ENCODE measurements around the gene PYGB.

PYGB gene

GRCh38 chr20:25247956-25248785 lies at the start of gene PYGB:
Gene PYGB (plus strand): TSS chr20:25248085. CDS start chr20:25248179, 94 bp downstream.
- DNase-seq (ENCODE audit: extremely low spot score, insufficient read length, low read depth) (peak; percentile 85), FAIRE-seq (peak; percentile 78)

- no peak for FAIRE-seq
- DNase-seq (ENCODE audit: extremely low spot score, insufficient read length, low read depth) = no peak
Observed at GRCh38 chr20:25198663-25199383, 49.1 kb upstream of the PYGB start.

GRCh38 chr20:25199473-25200260 lies 48.2 kb upstream of the PYGB start:
- no peak for DNase-seq (ENCODE audit: extremely low spot score, insufficient read length, low read depth)
- FAIRE-seq = no peak

- DNase-seq (ENCODE audit: extremely low spot score, insufficient read length, low read depth) = no peak
- peak; percentile 52 for FAIRE-seq
Observed at GRCh38 chr20:25203089-25203488, 44.8 kb upstream of the PYGB start.

GRCh38 chr20:25203871-25204320 lies 44.0 kb upstream of the PYGB start:
- FAIRE-seq = no peak
- no peak for DNase-seq (ENCODE audit: extremely low spot score, insufficient read length, low read depth)

GRCh38 chr20:25204550-25205276 lies 43.2 kb upstream of the PYGB start:
- DNase-seq (ENCODE audit: extremely low spot score, insufficient read length, low read depth) (no peak), FAIRE-seq (no peak)

- FAIRE-seq = no peak
- DNase-seq (ENCODE audit: extremely low spot score, insufficient read length, low read depth) = no peak
Observed at GRCh38 chr20:25205277-25206062, 42.4 kb upstream of the PYGB start.

GRCh38 chr20:25206063-25206403 lies 41.9 kb upstream of the PYGB start:
- DNase-seq (ENCODE audit: extremely low spot score, insufficient read length, low read depth) (no peak), FAIRE-seq (no peak)

- DNase-seq (ENCODE audit: extremely low spot score, insufficient read length, low read depth) (no peak), FAIRE-seq (no peak)
Observed at GRCh38 chr20:25206548-25206947, 41.3 kb upstream of the PYGB start.

GRCh38 chr20:25207149-25207959 lies 40.5 kb upstream of the PYGB start:
- FAIRE-seq (no peak), DNase-seq (ENCODE audit: extremely low spot score, insufficient read length, low read depth) (no peak)

GRCh38 chr20:25207960-25208534 lies 39.8 kb upstream of the PYGB start:
- no peak for FAIRE-seq

GRCh38 chr20:25209400-25209799 lies 38.5 kb upstream of the PYGB start:
- FAIRE-seq = no peak

More at GRCh38 chr20:25207960-25208534, 39.8 kb upstream of the PYGB start:
- no peak for DNase-seq (ENCODE audit: extremely low spot score, insufficient read length, low read depth)

GRCh38 chr20:25209911-25210310 lies 38.0 kb upstream of the PYGB start:
- DNase-seq (ENCODE audit: extremely low spot score, insufficient read length, low read depth) (no peak), FAIRE-seq (no peak)

More at GRCh38 chr20:25209400-25209799, 38.5 kb upstream of the PYGB start:
- DNase-seq (ENCODE audit: extremely low spot score, insufficient read length, low read depth) = no peak

- DNase-seq (ENCODE audit: extremely low spot score, insufficient read length, low read depth) (no peak), FAIRE-seq (no peak)
Observed at GRCh38 chr20:25211273-25211672, 36.6 kb upstream of the PYGB start.

- FAIRE-seq = no peak
- DNase-seq (ENCODE audit: extremely low spot score, insufficient read length, low read depth) = no peak
Observed at GRCh38 chr20:25212242-25212641, 35.6 kb upstream of the PYGB start.

- DNase-seq (ENCODE audit: extremely low spot score, insufficient read length, low read depth) = no peak
- FAIRE-seq = no peak
Observed at GRCh38 chr20:25213566-25214425, 34.1 kb upstream of the PYGB start.

GRCh38 chr20:25214426-25214790 lies 33.5 kb upstream of the PYGB start:
- no peak for FAIRE-seq
- no peak for DNase-seq (ENCODE audit: extremely low spot score, insufficient read length, low read depth)

All from GM18507 (cell line).